GM12873 (cell line): ENCODE results near the gene CCDC7.

Source experiments
- TF ChIP-seq, protein P1 (sequence below): IDR thresholded peaks from 2 replicates; pipeline ENCODE4 v1.5.1; 2012; ENCODE audit warnings: low read depth, mild to moderate bottlenecking, moderate library complexity, low read length, control low read depth; ENCODE audit not compliant: insufficient read depth; ENCODE audit errors: missing control alignments

CCDC7 gene

DNA sequence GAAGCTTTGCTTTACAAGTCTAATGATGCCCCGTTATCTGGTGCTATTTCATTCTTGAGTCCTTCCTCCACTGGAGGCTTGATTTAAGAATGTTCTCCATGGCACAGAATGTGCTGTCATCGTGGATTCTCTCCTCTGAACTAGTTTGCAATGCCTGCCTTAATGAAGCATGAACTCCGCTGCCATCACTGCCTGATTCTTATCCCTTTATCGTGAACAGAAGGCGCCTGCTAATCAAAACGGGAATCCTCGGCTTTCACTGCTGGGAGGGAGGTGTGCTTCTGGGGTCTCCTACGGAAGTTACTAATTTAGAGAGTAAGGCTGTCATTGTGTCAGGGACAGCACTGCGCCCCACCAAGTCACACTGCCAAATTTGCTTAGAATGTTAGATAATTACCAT lies 455.9 kb downstream of the CCDC7 start:
- TF ChIP-seq, protein P1, sequence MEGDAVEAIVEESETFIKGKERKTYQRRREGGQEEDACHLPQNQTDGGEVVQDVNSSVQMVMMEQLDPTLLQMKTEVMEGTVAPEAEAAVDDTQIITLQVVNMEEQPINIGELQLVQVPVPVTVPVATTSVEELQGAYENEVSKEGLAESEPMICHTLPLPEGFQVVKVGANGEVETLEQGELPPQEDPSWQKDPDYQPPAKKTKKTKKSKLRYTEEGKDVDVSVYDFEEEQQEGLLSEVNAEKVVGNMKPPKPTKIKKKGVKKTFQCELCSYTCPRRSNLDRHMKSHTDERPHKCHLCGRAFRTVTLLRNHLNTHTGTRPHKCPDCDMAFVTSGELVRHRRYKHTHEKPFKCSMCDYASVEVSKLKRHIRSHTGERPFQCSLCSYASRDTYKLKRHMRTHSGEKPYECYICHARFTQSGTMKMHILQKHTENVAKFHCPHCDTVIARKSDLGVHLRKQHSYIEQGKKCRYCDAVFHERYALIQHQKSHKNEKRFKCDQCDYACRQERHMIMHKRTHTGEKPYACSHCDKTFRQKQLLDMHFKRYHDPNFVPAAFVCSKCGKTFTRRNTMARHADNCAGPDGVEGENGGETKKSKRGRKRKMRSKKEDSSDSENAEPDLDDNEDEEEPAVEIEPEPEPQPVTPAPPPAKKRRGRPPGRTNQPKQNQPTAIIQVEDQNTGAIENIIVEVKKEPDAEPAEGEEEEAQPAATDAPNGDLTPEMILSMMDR: no peak

DNA sequence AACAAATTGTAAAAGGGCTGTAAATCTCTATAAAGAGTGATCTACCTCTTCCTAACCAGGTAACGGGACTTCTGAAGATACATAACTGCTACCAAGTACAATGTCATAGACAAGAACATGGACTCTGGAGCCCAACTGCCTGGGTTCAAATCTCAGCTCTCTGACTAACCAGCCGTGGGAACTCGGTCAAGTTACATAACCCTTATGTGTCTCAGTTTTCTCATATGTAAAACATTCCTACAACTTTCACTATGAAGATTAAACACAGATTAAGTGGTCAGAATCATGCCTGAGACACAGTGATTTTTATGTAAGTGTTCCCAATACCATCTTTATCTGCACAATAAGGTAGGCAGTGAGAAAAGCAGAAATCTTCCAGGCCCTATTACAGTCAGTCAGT lies 459.5 kb downstream of the CCDC7 start:
- TF ChIP-seq, protein P1: no peak

DNA sequence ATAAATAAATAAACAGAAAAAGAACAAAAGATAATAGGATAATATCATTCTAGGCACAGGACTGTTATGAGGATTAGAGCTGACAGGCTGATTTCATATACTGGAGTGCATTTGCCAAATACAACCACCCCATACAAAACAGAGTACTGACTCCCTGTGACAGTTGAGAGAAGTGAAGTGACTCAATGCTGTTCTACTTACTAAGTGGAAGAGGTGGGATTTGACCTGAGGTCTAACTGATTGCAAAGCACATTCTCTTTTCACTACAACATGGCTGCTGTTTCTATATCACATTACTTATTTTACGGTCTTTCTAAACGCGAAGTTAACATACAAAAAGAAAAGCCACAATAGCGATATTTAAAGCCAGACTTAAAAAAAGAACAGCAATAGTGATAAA lies 460.7 kb downstream of the CCDC7 start:
- TF ChIP-seq, protein P1: no peak

DNA sequence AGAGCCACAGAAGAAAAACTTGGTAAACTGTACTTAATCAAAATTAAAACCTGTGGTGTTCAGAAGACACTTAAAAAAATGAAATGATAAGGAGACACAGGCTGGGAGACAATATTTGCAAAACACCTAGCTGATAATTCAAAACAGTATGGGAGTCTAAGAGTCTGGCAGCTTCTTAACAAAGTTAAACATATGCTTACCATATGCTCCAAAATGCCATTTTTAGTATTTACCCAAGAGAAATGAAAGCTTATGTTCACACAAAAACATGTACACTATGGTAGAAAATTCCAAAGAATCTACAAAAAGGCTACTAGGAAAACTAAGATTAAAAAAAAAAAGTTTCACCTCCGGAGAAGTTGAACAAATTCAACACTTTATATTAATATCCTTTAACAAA lies 463.5 kb downstream of the CCDC7 start:
- TF ChIP-seq, protein P1: no peak

DNA sequence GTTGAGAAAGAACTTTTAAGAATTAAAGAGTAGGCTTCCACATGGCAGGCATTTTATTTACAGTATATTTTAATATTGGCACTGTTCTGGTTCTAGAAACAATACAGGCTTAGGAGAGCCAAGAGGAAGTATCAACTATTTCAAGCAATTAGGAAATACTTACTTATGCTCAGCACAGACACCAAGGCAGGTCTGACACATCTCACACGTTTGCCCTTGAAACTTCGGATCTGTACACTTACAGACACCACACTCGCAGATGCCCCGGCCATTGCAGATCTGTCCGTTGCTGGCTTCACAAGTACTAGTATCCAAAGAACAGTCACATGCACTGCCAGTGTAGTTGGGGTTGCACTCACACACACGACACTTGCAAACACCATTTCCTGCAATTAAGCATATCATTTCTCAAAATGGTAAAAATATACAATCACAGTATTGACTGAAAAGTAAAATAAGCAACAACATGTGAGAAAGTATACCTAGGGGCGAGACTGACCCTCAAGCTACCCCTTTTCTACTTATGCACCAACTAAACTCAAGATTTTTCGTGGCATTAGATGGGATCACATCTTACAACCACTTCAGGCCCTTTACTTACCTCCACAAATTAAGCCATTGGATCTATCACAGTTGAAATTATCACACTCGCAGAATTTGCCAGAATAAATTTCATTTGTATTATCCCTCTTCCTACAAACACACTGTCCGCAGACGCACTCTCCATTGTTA lies 465.5 kb downstream of the CCDC7 start:
- TF ChIP-seq, protein P1: no peak

DNA sequence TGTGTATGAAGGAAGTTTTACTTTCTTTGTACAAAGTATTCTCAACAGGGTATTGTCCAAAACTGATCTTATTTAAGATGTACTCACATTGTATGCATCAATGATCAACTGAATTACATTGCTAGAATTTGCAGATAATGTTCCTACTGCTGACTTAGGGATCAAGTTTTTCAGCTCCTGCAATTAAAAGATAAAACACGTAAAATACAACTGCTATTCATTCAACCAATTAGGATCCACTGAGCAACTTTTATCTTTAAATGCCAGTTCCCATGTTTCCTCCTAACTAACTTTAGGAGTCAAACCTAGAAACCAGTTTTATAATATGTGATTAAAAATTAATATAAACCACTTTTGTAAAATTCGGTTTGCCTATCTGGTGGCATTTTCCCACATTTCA lies 476.2 kb downstream of the CCDC7 start:
- TF ChIP-seq, protein P1: no peak

DNA sequence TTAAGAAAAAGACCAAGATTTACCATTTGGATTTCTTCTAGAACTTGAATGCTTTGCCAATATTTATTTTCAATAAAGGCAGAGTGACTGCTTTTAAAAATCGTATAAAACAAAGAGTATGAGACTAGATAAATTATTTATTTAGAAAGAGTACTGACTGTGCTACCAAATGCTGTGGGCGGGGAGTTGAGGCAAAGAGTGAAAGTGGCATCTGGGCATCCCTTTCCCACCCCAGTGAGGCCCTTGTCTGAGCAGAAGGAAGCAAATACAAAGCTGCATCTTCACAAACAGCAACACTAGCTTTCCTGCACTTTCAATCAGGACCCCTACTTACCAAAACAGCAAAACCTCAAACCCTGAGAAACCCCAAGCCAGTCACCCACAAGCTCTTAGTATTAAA lies 477.2 kb downstream of the CCDC7 start:
- TF ChIP-seq, protein P1: no peak
